ENCODE measurements around the gene MSRB2.
"Not testable (repeated sequence)": the region's sequence is repeated elsewhere in the genome, so short reads cannot be mapped to it uniquely, and the experiment has no call there.

MSRB2 gene

GRCh38 chr10:23095404-23095965, at the start of gene MSRB2:
Gene MSRB2, plus strand, starts transcription at chr10:23095579. Its CDS starts 30 bp downstream, at chr10:23095609.
- peak; percentile 93 for DNase-seq

- DNase-seq, result no peak
Measured at GRCh38 chr10:23046027-23046426, 49.4 kb upstream of the MSRB2 start.

GRCh38 chr10:23047201-23048050, 48.0 kb upstream of the MSRB2 start:
- no peak for DNase-seq

DNA sequence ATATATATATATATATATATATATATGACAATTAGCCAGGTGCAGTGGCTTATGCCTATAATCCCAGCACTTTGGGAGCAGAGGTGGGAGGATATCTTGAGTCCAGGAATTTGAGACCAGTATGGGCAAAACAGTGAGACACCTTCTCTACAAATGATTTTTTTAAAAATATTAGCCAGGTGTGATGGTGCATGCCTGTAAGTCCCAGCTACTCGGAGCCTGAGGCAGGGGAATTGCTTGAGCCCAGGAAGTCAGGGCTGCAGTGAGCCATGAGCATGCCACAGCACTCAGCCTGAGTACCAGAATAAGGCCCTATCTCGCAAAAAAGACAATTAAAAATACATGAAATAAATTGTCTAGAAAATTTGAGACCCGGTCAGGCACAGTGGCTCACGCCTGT, 47.2 kb upstream of the MSRB2 start:
- no peak for DNase-seq

- DNase-seq, result no peak
Measured at GRCh38 chr10:23051278-23051677, 44.1 kb upstream of the MSRB2 start.

- no peak for DNase-seq
Measured at GRCh38 chr10:23051855-23052331, 43.5 kb upstream of the MSRB2 start.

DNA sequence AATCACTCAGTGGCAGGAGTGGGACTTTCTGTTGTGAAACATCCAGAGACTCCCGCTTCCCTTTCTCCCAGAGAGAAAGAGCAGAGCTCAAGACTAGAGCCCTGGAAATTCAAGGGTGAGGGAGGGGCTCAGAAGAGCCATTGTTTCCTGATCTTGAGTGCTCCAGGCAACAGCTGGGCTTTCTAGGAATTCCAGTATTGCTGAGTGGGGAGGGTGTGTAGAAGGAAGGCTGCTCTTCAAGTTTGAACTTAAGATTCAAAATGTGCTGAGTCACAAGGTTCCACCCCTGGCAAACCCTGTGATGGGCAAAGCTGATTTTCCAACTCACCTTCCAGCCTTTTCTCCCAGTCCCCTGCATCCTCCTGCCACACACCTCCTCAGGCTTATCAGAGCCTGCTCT, 42.3 kb upstream of the MSRB2 start:
- no peak for DNase-seq

GRCh38 chr10:23055424-23056185, 39.8 kb upstream of the MSRB2 start:
- no peak for DNase-seq

- no peak for DNase-seq
Measured at GRCh38 chr10:23056186-23056579, 39.2 kb upstream of the MSRB2 start.

- DNase-seq, result no peak
Measured at GRCh38 chr10:23058366-23058765, 37.0 kb upstream of the MSRB2 start.

DNA sequence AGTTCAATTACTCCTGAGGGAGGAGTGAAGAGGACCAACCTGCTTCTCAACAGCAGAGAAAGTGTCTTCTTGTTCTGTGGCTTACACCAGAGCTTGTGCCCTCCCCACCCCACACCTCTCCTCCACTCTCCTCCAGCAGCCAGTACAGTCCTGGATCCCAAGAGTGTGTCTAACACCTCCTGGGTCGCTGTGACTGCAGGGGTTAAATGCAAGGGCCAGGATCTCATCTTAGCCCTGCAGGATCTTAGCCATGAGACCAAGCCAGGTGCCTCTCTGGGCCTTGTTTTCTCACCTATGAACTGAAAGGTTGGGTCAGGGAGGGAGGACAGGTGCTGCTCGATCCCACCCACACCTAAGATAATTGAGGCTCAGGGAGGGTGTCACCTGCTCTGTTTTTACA, 34.5 kb upstream of the MSRB2 start:
- DNase-seq, result peak; percentile 18

- no peak for DNase-seq
Measured at GRCh38 chr10:23063045-23063972, 32.1 kb upstream of the MSRB2 start.

- DNase-seq, result no peak
Measured at GRCh38 chr10:23063973-23064812, 31.2 kb upstream of the MSRB2 start.

DNA sequence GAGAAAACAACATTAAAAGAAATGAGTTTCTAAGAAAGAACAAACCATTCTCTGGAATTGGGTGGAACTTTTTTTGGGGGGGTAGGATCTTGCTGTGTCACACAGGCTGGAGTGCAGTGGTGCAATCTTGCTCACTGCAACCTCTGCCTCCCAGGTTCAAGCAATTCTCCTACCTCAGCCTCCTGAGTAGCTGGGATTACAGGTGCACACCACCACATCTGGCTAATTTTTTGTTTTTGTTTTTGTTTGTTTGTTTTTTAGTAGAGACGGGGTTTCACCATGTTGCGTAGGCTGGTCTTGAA, 30.6 kb upstream of the MSRB2 start:
- not testable (repeated sequence) for DNase-seq

- DNase-seq, result no peak
Measured at GRCh38 chr10:23065181-23065948, 30.0 kb upstream of the MSRB2 start.

- DNase-seq, result no peak
Measured at GRCh38 chr10:23067337-23067736, 28.0 kb upstream of the MSRB2 start.

DNA sequence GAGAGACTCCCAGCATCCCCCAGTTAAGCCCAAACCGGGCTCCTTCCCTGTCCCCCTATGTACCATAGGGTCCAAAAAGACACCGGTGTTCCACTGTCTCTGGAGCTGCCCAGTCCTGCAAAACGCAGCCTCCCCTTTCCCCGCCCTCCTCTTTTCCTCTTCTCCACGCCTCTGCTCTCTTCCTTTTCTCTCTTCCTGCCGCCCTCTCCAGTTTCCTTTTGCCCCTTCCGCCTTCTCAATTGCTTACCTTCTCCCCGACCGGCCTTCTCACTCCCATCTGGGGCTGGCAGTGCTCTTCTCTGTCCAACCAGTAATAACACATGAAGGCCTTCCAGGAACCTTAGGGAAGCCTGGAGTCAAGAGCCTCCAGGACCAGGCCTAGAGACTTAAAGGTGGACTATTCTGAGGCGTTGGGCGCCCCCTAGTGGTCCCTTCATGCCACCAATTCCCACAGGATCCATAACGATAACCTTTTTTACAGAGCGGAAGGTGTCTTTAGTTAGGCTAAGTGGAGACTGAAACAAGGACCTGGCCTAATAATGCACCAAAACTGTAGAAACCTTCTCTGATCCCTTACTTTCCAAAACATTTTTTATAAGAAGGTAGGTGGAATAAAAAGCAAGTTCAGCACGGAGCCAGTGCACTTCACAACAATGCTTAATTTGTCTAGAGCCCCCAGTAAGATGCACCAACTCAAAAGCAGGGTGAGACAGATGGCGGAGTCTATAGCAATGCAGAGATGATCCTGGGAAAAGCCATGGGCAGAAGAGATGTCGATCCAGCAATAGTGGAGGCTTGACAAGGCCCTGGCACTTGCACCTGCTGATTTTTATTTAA, 27.2 kb upstream of the MSRB2 start:
- peak; percentile 70 for DNase-seq

DNA sequence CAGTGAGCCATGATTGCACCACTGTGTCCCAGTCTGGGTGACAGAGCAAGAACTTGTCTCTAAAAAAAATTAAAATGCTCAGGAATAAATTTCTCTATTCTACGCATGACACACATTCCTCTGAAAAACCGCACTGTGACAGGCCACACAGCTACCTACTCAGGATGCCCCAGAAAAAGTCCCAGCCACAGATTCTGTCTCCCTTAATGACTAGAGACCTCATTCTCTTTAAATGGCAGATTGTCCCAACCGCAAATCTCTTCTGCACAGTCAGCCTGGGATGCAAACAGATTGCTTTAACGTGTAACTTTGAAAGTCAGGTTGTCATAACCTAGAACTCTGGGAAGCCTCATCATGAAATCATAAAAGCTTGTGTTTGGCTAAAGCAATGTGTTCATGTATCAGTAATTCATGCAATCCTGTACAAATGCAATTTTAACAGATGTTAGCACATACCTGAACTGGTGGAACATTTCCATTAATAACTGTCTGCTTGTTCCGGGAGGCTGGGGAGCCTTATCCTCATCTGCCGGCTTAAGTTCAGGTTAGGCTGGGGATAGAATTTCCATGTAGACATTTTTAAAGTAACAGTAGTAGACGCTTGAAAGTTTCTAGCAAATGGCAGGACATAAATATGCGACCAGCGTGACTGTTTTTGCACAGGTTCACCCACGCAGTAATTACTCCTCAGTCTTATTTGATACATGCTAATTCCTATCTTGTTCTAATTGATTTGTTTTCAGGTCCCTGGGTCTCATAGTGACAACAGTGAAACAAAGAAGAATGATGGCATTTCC, 26.2 kb upstream of the MSRB2 start:
- DNase-seq, result no peak

Data from NCI-H774 (cell line).